Smooth muscle cell of the brain vasculature (primary cell): Measurements from ENCODE around the gene SLC2A10.

ENCODE experiments used
- DNase-seq: peaks from one replicate; pipeline ENCODE4 v3.0.0-alpha.2; 2012; ENCODE audit warnings: low read depth, low spot score

Gene SLC2A10

DNA sequence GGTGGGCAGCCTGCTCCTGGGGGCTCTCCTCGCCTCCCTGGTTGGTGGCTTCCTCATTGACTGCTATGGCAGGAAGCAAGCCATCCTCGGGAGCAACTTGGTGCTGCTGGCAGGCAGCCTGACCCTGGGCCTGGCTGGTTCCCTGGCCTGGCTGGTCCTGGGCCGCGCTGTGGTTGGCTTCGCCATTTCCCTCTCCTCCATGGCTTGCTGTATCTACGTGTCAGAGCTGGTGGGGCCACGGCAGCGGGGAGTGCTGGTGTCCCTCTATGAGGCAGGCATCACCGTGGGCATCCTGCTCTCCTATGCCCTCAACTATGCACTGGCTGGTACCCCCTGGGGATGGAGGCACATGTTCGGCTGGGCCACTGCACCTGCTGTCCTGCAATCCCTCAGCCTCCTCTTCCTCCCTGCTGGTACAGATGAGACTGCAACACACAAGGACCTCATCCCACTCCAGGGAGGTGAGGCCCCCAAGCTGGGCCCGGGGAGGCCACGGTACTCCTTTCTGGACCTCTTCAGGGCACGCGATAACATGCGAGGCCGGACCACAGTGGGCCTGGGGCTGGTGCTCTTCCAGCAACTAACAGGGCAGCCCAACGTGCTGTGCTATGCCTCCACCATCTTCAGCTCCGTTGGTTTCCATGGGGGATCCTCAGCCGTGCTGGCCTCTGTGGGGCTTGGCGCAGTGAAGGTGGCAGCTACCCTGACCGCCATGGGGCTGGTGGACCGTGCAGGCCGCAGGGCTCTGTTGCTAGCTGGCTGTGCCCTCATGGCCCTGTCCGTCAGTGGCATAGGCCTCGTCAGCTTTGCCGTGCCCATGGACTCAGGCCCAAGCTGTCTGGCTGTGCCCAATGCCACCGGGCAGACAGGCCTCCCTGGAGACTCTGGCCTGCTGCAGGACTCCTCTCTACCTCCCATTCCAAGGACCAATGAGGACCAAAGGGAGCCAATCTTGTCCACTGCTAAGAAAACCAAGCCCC, 16.0 kb downstream of the SLC2A10 start:
- no peak for DNase-seq

DNA sequence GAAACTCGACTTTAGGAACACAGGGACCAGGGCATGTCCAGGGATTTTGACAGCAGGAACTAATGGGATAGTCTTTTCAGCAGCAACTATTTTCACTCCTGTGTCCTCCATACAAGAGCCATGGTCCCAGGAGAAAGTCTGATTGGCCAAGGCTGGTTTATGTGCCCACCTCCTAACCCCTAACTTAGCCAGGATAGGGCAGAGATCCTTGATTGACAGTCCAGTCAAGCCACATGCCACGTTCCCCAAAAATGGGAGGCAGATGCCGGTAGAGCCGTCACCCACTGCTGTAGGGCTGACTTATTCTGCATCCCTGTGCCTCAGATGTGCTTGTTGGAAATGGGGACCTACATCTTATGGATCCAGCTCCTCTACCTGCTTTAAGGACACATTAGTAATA, 22.3 kb downstream of the SLC2A10 start:
- DNase-seq: no peak

DNA sequence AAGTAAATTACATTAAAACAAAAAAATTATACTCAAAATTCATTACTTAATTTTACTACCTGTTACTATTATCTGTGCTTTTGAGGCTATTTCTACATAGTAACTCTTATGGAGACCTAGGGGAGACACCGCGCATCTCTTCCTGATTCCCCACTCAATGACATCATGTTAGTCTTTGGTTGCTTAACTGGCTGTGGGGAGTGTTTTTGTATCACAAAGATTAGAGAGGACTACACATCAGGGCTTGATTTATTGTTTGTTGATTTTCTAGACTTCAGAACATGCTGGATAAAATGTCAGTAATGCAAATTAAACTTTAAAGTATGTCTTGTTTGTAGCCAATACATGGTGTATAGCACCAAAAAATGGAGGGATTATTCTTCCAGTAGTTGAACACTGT, 26.0 kb downstream of the SLC2A10 start:
- DNase-seq: no peak

DNA sequence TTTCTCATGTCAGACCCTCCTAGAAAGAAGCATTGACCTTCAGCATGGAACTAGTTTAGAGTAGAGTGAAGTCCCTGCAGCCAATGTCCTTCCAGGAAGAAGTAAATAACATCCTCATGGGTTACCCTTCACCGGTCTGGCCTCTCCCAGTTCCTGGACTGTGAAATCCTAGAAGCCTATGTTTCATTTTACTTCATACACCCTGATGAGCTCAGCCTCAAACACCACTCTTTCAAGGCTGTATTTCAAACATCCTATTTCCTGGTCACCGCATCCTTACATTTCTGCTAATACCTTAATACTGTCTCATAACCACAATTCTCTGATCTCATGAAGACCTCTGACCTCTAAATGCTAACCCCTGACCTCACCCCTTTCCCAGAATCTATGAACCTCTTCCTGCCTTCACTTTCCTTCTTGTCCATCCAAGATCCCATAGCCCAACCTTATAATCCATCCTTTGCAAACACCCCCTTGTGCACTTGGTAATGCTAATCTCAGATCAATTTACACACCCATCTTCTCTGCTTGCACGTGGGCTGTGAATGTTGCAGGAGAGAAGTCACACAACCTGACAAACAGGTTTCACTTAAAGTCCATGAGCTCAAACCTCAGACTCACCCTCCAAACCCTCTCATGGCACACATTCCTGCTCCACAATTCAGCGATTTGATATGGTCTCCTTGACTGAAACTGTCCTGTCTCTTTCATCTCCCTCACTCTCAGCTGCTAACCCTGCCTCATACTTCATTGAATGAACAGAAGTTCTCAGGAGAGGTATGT, 30.2 kb downstream of the SLC2A10 start:
- DNase-seq: no peak

DNA sequence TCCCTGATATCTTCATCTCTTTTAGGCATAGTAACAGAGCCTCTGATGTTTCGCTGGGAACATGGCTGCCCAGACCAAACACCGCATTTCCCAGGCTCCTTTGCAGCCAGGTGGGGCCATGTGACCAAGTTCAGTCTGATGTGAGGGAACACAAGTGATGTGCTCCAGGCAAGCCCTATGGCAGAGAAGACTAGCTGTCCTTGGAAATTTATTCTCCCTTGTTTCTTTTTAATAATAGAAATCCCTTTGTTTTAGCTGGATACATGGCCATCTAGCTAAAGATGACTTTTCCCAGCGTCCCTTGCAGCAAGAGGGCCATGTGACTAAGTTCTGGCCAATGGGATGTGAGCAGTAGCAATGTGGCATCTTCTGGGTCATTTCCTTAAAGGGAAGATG, 30.8 kb downstream of the SLC2A10 start:
- no peak for DNase-seq

DNA sequence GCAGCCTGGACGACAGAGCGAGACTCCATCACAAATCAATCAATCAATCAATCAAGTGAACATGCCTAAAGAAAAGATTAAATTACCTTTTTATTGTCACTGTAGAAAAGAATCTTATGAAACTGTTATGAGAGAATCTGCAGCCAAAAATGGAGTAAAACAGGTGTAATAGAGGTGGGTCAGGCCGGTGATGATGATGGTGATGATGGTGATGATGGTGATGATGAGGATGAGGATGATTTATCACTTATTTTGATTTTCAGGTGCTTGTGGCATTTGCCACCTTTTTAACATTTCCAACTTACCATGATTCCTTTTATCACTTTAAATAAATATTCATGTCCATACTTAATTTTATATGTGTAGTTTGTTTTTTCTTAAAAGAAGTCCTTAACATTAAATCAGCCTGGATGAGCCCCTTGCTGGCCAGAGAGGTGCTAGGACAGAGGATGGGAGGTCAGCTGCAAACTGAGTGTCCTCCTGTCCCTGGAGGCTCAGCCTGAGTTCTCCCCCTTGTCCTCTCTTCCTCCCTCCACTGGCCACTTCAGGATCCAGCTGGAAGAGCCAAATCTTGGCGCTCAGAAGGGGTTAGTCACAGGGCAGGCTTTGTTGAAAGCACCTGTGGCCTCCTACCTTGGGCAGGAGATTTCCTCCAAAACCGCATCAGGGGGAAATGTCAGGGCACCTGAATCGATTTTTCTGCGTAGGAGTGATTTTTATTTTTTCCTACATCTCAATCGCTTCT, 32.6 kb downstream of the SLC2A10 start:
- no peak for DNase-seq

DNA sequence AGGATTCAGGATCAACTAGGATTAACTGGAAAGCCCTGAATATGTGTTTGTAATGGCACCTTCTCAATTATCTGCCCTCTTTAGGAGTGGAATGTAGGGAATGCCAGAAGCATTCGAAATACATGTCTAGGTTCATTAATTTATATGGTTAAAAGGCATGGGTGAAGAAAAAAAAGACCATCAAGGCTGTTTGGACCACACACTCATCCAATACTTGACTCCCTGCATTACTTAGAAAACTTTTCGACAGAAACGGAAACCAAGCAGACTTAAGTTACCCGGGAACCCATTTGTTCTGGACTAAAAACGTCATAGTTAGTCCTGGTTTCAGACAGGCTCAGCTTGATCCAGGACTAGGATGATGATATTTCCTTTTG, 33.2 kb downstream of the SLC2A10 start:
- DNase-seq: no peak

DNA sequence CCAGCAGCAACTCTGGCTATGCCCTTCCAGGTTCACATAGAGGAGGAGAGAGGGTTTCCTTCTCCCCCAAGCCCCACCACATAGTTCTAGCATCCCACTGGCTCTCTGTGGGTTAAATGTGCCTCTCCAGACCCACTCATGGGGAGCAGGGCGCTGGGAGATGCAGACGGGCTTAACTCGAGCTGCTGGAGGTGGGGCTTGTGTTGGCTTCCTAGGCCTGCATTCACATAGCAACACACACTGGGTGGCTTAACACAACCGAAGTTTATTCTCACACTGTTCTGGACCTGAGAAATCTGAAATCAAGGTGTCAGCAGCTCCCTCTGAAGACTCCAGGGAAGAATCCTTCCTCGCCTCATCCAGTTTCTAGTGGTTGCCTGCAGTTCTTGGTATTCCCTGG, 33.6 kb downstream of the SLC2A10 start:
- DNase-seq: no peak

DNA sequence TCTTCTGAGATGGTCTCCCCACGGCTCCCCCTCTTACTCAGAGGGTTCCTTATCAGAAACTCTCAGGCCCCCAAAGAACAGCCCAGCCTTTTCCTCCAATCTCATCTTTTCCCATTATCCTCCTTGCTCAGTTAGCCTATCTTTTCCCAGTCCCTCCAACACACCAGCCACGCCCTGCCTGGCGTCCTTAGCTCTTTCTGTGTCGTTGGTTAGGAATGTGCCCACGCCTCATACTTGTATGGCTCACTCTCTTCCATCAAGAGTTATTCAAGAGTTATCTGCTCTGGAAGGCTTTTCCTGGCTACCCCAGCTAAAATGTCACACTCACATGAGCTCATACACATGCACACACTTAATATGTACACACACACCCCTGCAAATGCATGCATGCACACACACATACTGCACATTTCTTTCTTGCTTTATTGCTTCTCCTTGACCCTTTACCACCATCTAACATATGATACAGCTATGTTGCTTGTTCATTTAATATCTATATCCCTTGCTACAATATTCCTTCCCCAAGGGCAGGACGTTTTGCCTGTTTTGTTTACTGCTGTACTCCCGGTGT, 37.6 kb downstream of the SLC2A10 start:
- no peak for DNase-seq

DNA sequence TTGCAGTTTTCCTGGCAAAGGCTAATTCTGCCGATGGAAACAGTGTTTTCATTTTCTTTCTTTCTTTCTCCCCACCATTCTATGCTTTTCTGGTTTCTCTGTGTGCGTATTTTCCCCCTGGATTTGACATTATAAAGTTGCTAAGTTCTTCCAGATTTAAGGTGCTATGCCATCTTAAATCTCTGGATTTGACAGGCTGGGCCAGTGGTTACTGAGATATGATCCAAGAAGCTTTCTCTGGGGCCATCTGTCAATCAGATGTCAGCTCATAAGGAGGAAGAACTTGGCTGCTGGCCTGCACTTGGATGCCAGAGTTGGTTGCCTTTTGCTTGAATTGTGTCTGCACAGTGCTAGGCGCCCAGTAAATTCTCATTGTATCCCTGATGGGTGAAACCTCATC, 39.7 kb downstream of the SLC2A10 start:
- no peak for DNase-seq

DNA sequence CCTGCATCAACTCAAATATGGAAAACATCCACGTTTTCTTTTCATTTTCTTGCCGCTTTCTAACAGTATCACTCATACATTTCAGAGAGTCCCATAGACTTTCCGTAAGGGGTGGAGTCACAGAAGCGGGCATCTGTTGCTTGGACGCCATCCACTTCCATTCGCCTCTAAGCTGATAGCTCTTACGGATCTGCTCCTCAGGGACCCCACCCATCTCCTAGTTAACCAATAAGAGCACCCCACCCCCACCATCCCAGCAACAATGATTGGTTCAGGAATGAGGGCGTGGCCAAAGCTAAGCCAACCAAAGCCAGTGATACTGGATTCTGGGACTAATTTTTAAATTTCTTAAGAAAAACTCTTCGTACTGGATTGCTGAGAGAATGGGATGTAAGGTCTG, 42.4 kb downstream of the SLC2A10 start:
- no peak for DNase-seq

DNA sequence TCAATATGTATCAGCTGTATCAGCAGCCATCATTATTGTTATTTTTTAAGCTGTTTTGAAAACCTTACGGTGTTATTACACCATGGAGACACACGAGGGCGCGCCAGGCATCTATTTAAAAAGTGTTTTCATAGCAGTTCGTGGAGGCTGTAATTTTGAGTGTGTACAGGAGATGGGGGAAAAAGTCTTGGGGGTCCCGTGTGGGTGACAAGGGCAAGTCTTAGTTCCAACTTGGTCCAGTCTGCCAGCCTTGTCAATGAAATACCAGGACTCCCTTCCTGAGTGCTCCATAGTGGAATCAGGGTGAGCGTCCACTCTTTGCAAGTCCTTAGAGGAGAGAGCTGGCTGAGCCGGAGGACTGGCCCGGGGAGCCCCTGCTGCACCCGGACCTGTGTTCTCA, 43.3 kb downstream of the SLC2A10 start:
- DNase-seq: peak; percentile 51

DNA sequence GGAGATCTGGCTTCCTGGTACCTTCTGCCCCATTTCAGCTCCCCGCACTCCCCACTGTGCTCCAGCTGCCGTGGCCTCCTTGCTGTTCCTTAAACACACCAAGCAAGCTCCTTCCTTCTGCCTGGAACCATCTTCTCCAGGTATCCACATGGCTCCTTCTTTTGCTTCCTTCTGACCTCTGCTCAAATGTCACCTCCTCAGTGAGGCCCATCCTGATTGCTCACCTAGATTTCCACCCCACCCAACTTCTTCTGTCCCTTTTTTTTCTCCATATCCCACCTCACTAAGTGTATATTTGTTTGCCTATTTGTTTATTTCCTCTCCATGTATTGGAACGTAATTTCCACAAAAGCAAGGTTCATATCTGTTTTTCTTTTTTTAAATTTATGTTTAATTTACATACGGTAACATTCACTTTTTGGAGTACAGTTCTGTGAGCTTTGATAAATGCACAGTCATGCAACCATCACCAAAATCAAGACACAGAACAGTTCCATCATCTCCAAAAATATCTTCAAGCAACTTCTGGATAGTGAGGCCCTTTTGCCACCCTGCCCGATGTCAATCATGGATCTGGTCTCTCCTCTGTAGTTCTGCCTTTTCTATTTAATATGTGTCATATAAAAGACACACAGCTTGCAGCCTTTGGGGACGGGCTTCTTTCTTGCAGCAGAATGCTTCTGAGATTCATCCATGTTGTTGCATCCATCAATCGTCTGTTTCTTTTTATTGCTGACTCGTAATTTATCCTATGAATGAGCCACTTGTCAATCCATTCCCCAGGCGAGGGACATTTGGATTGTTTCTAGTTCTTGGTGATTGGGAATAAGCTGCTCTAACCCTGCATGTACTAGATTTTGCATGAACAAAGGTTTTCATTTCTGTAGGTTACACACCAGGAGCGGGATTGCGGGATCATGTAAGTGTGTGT, 46.3 kb downstream of the SLC2A10 start:
- DNase-seq: no peak

DNA sequence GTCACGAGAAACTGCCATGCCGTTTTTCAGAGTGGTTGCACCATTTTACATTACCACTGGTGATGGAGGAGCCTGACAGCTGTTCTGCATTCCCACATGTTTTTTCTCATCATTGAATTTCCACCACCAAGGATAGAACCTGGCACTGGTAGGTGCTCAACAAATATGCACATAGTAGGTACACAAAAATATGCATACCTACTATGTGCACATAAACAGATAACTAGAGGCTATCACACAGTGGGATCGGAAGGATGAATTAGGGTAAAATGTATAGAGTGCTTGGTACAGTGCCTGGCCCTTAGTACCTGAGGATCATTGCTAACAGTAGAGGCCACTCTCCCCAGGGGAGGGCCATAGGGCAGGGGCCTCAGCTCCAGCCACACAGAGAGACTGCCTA, 47.0 kb downstream of the SLC2A10 start:
- DNase-seq: no peak

DNA sequence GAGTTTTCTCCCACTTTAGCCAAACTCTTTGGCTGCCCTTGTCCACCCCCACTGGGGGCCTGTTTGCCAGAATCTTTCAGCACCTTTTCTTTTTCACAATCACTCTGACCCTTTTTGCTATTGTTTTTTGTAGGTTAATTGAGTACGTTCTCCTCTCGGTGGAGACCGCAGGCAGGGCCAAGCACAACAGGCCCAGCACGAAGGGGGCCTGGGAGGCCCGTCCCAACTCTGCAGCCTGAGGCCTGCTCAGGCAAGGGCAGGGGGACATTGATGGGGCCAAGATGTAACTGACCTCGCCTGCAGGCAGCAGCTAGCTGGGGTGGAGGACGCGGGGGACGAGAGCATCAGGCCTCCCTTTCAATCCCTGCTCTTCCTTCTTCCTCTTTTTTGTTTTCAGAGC, 47.7 kb downstream of the SLC2A10 start:
- no peak for DNase-seq

DNA sequence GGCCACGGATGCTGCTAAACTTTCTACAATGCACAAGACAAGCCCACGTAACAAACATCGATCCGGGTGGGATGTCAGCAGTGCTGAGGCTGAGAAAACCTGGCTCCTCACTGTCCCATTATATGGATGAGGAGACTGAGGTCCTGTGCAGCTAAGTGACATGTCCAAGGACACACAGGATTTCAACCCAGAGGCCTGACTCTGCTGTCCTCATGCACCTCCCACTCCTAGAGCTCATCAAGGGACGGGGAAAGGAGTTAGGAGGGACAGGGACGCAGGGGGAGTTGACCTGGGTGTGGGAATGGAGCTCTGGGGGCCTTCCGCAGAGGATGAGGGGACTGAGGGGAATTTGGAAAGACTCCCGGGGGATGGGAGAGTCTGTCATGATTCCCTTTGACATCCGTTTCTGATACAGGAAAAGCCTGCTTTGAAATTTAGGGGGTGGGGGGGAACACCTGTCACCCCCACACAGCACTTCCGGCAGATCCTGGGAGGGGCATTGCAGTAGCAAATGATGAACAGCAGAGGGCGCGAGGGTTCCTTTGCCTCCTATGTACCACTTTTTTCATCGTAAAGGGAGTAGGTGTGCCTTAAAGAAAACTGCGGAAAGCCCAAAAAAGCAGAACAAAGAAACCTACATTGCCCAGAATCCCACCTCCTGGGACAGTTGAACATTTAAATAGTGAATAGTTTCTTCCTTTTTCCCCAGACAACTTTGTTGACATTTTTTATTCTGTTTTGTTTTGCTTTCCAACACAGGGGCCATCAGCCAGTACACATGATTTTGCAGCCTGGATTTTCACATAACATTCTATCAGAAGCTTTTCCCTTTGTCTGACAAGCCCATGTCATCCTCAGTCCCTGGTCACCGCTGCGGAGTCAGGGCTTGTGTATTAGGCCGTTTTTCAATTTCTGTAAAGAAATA, 48.6 kb downstream of the SLC2A10 start:
- peak; percentile 40 for DNase-seq

DNA sequence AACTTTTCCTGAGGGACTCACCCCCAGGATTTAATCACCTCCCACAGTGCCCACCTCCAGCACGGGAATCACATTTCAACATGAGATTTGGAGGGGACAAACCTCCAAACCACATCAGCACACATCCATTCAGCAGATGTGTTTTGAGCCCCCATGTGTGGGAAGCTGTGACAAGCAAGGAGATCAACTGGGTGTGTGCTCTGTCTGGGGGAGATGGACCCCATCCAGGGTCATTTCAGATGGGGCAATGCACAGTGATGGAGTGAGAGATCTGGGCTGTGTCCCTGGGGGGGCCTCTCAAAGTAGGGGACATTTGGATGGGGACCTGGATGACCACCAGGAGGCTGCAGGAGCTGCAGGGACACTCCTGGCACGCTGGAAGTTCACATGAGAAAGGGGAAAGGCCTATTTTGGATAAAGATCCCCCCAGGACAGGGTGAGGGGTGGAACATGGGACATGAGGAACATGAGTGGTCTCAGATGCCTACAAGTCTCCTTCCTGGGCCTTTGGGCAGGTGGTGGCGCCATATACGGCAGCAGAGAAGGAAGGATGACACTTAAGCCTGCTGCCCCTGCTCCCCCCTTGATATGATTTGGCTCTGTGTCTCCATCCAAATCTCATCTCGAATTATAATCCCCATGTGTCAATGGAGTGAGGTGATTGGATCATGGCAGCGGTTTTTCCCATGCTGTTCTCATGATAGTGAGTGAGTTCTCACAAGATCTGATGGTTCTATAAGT, 49.6 kb downstream of the SLC2A10 start:
- DNase-seq: no peak

DNA sequence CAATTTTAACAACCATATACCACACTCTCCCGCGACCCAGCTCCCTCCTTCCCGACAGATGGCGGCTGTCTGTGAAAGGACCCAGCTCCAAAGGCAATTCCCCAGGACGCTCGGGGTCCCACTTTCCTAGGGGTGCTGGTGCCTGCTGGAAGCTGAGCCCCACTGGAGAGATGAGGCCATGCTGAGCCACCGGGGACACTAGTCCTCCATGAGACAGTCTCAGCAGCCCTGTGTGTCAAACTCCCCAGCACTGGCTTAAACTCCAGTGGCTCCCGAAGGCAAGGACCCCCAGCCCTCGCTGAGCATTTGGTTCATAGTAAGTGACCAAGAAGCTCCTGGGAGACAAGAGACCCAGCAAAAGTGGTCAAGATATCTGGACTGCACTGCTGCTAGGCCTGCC, 52.1 kb downstream of the SLC2A10 start:
- DNase-seq: no peak

DNA sequence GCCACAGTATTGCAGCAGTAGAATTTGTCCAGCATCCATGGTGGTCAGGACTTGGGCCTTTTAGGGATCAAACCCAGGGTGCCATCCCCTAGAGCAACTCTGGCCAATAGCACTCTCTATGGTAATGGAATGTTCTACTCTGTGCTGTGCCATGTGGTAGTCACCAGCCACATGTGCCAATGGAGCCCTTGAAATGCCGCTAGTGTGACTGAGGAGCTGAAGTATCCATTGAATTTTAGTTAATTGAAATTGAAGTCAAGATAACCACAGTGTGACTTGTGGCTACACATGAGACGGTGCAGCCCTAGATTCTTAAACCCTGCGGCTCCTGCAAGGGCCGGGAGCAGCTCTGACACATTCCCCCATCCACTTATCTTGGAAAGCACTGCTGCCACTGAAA, 54.6 kb downstream of the SLC2A10 start:
- no peak for DNase-seq
